Activated naive CD8-positive, alpha-beta T cell (primary cell): ENCODE measurements around the gene LRRC17.

ENCODE experiments used
- H3K27ac Mint-ChIP-seq: one replicate; pipeline ENCODE4 v1.8.0; 2021; ENCODE audit warnings: mixed read lengths
- H3K27me3 Mint-ChIP-seq: one replicate; pipeline ENCODE4 v1.8.0; 2021; ENCODE audit warnings: mixed read lengths
- H3K36me3 Mint-ChIP-seq: one replicate; pipeline ENCODE4 v1.8.0; 2021; ENCODE audit warnings: mixed read lengths
- H3K4me1 Mint-ChIP-seq: one replicate; pipeline ENCODE4 v1.8.0; 2021; ENCODE audit warnings: low read depth, mixed read lengths
- H3K4me3 Mint-ChIP-seq: one replicate; pipeline ENCODE4 v1.8.0; 2021; ENCODE audit warnings: mild to moderate bottlenecking, mixed read lengths
- H3K9me3 Mint-ChIP-seq: one replicate; pipeline ENCODE4 v1.8.0; 2021; ENCODE audit warnings: low read depth, mixed read lengths

LRRC17 gene, protein sequence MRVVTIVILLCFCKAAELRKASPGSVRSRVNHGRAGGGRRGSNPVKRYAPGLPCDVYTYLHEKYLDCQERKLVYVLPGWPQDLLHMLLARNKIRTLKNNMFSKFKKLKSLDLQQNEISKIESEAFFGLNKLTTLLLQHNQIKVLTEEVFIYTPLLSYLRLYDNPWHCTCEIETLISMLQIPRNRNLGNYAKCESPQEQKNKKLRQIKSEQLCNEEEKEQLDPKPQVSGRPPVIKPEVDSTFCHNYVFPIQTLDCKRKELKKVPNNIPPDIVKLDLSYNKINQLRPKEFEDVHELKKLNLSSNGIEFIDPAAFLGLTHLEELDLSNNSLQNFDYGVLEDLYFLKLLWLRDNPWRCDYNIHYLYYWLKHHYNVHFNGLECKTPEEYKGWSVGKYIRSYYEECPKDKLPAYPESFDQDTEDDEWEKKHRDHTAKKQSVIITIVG

DNA sequence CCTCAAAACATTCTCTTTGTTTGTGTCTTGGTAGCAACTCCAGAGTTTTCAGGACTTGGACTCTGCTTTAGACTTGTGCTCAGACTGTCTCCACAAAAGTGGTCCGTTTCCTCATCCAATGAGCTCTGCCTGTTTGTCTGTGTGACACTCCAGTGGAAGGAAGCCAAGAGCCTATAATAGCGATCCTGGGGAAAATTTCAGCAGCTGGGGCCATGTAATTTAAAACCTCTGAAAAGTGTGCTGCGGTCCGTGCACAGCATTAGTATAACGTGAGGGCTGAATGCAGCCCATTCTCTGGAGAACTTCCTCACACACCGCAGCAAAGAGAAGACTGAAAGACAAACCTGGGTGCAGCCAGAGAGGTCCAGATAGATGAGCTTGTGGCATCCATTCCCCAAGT lies at the start of gene LRRC17:
Gene LRRC17, plus strand, starts transcription at position 259 of the 400 bp plus-strand sequence. CDS start 20,914 bp downstream, outside the sequence.
- Mint-ChIP-seq H3K27me3 (no peaks in the 10 kb centered on the region), H3K36me3 (peaks cover 11% of the 10 kb centered on the region), H3K27ac (no peak within 1 kb of the TSS), H3K4me1 (no peaks in the 10 kb centered on the region), H3K4me3 (no peak within 1 kb of the TSS), H3K9me3 (no peaks in the 10 kb centered on the region)

DNA sequence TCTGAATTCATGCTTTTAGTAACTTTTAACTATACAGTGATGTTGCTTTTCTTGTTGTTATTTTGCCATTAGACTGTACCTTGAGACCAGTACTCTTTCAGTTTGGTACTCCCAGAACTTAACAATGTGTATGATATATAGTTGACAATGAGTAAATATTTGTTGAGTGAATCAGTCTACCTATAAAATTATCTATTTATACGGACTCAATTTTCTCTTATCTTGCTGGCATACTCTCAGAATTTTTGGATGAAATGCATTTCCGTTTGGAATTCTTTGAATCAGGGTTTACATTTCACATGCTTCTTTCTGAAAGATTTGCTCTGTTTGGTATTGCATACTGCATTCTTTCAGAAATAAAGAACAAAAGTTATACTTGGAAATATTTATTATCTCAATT lies 47.8 kb upstream of the LRRC17 start:
- Mint-ChIP-seq H3K36me3 (peaks cover 5% of the 10 kb centered on the region), H3K9me3 (no peaks in the 10 kb centered on the region), H3K27me3 (no peaks in the 10 kb centered on the region), H3K4me1 (no peaks in the 10 kb centered on the region), H3K4me3 (no peak overlapping the region), H3K27ac (no peak overlapping the region)

DNA sequence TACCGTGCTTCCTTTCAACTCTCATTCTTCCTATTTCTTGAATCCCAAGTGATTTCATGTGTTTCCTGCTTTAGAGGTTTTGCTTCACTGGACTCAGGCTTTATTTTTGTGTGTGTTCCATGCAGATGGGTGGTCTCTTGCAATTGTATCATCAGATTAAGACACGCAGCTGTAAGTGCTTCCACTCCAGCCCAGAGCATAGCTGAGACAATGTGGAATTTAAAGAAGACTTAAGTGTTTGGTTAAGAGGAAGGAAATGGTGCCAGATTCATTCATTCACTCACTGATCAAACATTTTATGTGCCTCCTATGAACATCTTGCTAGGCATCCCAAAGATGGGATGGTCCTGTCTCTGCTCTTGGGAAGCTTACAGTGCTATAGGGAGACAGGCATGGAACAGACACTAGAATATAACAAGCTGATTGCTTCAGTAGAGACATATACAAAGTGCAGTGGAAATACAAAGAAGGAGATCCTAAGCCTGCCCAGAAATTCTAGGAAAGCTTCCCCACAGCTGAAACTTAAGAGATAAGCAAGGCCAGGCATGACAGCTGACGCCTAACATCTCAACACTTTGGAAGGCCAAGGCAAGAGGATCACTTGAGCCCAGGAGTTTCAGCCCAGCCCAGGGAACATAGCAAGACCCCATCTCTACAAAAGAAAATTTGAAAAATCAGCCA lies 46.1 kb upstream of the LRRC17 start:
- Mint-ChIP-seq H3K4me3 (no peak overlapping the region), H3K4me1 (no peaks in the 10 kb centered on the region), H3K36me3 (peaks cover 10% of the 10 kb centered on the region)

DNA sequence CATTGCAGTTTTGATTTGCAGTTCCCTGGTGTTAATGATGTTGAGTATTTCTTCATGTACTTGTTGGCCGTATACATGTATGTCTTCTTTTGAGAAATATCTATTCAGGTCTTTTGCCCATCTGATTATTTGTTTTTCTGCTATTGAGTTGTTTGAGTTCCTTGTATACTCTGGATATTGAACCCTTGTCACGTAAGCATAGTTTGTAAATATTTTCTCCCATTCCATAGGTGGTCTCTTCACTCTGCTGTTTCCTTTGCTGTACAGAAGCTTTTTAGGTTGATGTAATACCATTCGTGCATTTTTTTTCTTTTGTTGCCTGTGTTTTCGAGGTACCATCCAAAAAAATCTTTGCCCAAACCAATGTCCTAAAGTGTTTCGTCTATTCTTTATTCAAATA lies 43.6 kb upstream of the LRRC17 start:
- Mint-ChIP-seq H3K9me3 (no peaks in the 10 kb centered on the region), H3K27ac (no peak overlapping the region), H3K27me3 (no peaks in the 10 kb centered on the region)

More for the DNA sequence above, 46.1 kb upstream of the LRRC17 start:
- Mint-ChIP-seq H3K27me3 (no peaks in the 10 kb centered on the region), H3K27ac (no peak overlapping the region), H3K9me3 (no peaks in the 10 kb centered on the region)

DNA sequence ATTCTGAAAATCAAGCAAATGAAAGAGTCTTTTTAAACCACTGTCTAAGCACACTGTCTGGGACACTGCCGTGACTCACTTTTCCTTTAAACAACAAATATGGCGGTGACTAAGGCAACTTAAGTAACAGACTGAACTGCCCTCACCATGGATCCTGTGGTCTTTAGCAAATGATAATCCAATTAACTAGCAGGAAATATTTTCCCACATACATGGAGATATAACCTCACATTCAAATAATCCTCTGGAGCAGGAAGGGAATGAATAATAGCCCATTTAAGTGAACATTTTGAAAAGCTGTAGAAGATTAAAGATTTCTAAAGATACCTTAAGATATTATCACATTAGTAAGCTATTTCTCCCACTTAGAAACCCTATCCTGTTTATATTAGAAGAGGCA lies 40.3 kb upstream of the LRRC17 start:
- no peaks in the 10 kb centered on the region for H3K27me3 Mint-ChIP-seq
- peaks cover 16% of the 10 kb centered on the region for H3K4me1 Mint-ChIP-seq
- H3K27ac Mint-ChIP-seq, result no peak overlapping the region
- peaks cover 17% of the 10 kb centered on the region for H3K36me3 Mint-ChIP-seq
- no peaks in the 10 kb centered on the region for H3K9me3 Mint-ChIP-seq
- H3K4me3 Mint-ChIP-seq, result no peak overlapping the region

More for the DNA sequence above, 43.6 kb upstream of the LRRC17 start:
- Mint-ChIP-seq H3K4me1 (peaks cover 8% of the 10 kb centered on the region), H3K4me3 (no peak overlapping the region), H3K36me3 (peaks cover 20% of the 10 kb centered on the region)

DNA sequence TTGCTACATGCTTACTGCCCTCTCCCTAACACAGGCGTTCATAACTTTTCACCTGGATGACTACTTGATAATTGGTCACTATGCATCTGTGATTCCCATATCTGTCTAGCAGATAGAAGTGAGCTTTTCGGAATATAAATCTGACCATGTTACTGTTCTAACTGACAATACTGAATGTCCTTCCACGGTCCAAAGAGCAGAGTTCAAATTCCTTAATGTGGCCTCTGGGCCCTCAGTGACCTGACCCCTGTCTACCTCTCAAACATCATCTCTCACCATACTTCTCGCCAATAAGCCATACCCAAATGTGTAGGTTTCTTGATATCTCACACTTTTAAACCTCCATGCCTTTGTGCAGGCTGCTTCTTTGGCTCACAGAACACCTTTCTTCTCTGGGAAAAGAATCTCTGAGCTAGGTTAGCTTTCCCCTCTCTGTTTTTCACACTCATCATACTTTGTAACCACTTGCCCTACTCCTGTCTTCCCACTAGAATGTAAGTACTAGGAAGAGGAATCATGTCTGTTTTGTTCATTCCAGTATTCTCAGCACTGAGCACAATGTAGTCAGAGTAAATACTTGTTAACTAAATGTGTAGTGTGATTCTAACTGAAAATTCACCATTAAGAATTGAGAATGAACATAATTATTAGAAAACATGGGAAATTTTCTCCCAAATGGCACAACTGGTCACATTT lies 39.2 kb upstream of the LRRC17 start:
- H3K36me3 Mint-ChIP-seq, result peaks cover 17% of the 10 kb centered on the region
- H3K9me3 Mint-ChIP-seq, result no peaks in the 10 kb centered on the region
- H3K27ac Mint-ChIP-seq, result peak overlapping the region; percentile 51

DNA sequence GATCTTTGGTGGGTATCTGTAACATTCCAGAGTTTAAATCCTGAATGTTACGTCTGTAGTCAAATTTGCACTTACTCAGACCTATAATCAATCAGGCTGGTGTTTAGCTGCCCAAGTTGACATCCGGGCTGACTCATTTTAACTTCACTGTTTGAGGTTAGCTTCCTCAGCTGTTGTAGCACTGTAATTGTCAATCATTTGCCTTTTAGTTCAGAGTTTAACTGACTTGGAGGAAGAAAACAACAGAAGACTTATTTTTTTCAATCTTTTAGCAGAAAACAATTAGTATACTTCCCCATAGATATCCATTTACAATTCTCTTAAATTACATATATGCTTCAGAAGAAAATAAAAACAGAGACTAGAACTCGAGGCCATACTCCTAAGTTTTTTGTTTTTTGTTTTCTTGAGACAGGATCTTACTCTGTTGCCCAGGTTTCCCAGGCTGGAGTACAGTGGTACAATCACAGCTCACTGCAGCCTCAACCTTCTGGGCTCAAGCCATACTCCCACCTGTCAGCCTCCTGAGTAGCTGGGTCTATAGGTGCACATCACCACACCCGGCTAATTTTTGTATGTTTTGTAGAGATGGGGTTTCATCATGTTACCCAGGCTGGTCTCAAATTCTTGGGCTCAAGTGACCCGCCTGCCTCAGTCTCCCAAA lies 38.5 kb upstream of the LRRC17 start:
- Mint-ChIP-seq H3K4me3 (no peak overlapping the region), H3K27ac (no peak overlapping the region), H3K36me3 (peaks cover 17% of the 10 kb centered on the region), H3K9me3 (no peaks in the 10 kb centered on the region), H3K27me3 (no peaks in the 10 kb centered on the region), H3K4me1 (peaks cover 16% of the 10 kb centered on the region)

More for the DNA sequence above, 39.2 kb upstream of the LRRC17 start:
- Mint-ChIP-seq H3K4me1 (peaks cover 16% of the 10 kb centered on the region), H3K4me3 (no peak overlapping the region), H3K27me3 (no peaks in the 10 kb centered on the region)

DNA sequence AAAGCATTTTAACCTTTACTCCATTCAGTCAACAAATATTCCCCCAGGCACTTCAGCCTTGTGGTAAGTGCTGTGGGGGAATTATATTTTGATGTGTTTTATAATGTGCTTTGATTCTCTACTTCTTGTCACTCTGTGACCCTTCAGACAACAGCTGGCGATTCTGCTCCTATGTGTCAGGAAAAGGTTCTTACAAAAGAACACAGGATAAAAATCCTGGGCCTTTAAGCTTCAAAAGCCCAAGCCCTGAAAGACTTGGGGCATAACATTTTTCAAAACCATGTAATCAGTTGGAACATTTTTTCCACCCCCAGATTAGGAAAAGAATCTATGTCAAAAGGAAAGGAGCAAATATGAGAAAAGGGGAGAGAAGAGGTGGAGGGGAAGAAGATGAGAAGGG lies 37.8 kb upstream of the LRRC17 start:
- Mint-ChIP-seq H3K27me3 (no peaks in the 10 kb centered on the region), H3K4me1 (peaks cover 16% of the 10 kb centered on the region), H3K4me3 (no peak overlapping the region), H3K36me3 (peaks cover 17% of the 10 kb centered on the region), H3K9me3 (no peaks in the 10 kb centered on the region), H3K27ac (no peak overlapping the region)

DNA sequence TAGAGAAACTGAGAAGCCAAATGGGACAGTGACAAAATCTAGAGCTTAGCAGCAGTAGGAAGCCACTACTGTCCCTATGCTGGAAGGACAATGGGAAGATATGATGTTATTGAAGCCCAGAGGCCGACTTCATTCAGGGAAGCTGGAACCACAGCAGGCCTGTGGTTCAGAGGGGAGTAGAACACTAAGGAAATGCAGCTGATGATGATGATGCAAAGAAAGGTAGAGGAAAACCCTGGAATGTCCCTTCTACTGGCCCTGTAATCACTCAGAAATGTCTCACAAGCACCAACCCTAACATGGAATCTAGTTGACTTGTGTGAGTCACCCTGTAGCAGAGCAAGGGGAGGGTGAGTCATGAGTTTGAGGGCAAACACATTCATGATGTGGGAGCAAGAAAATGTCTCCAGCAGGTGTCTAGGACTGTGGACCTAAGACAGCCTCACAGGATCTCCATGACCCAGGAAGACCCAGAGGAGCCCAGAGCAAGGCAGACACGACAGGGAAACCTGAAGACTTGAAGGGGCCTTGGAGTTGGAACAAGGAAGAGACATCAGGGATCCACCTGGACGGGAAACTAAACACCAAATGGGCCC lies 37.0 kb upstream of the LRRC17 start:
- Mint-ChIP-seq H3K36me3 (peaks cover 17% of the 10 kb centered on the region), H3K27me3 (no peaks in the 10 kb centered on the region), H3K4me3 (no peak overlapping the region), H3K4me1 (peaks cover 16% of the 10 kb centered on the region), H3K9me3 (no peaks in the 10 kb centered on the region), H3K27ac (peak overlapping the region; percentile 23)

DNA sequence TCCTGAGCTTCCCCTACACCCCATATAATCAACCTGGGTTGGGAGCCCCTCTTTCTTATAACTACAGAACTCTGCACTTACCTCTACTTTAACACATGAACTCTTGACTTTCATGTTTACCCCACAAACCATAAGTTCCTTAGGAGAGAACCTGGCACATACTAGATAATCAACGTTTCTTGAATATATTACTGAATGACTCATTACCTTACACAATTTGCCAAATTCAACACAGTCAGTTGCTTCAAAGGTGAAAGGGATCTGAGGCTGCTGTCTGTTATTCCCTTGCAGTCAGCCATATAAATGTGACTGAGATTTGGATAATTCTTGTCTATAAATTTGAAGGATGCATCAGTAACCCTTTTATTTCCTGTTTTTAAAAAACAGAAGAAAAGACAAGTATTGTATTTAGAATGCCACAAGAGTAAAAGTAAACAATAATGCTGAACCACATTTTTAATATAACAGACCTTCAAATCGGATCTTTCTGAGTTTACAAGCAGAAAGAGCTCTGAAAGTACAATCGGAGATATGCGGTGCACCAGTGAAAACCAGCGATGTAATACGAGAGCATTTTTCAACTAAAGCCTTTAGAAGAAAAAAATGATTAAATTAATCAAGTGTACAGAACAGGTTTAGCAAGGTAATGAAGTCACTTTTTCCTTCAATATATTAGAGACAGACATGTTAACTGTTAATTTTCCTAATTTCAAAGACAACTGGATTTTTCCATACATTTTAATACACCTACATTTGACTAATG lies 29.5 kb upstream of the LRRC17 start:
- Mint-ChIP-seq H3K27ac (no peak overlapping the region), H3K4me3 (no peak overlapping the region), H3K9me3 (no peaks in the 10 kb centered on the region), H3K27me3 (peaks cover 1% of the 10 kb centered on the region), H3K4me1 (no peaks in the 10 kb centered on the region), H3K36me3 (peaks cover 8% of the 10 kb centered on the region)

DNA sequence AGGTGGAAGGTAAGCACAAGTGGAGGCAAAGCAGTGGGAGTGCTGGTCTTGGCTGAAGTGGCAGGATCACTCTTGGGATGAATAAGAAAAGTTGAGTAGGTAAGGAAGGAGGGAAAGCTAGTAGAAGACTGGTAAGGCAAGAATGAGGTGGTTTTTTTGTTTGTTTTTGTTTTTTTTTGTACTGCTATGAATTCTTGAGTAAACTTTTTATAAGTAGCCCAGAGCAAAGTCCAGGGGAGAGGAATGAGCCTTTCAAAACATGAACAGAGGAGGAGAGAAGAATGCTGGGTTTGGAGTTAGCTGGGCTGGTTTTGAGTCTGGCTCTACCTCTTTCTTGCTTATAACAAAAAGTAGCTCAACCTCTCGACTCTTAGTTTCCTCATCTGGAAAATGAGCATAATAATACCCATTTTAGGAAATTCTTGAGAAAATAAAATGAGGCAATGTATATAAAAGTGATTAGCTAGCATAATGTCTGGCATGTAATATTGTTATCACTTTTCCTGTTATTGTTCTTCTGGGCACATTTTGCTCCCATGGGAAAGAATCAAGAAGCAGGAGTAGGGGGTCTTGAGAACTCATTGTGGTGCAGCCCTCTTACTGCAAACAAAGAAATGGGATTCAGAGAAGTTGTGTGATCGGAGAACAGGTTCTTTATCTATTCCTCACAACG lies 24.1 kb upstream of the LRRC17 start:
- Mint-ChIP-seq H3K4me3 (no peak overlapping the region), H3K27me3 (peaks cover 1% of the 10 kb centered on the region), H3K9me3 (no peaks in the 10 kb centered on the region), H3K27ac (no peak overlapping the region), H3K4me1 (no peaks in the 10 kb centered on the region), H3K36me3 (peaks cover 6% of the 10 kb centered on the region)

DNA sequence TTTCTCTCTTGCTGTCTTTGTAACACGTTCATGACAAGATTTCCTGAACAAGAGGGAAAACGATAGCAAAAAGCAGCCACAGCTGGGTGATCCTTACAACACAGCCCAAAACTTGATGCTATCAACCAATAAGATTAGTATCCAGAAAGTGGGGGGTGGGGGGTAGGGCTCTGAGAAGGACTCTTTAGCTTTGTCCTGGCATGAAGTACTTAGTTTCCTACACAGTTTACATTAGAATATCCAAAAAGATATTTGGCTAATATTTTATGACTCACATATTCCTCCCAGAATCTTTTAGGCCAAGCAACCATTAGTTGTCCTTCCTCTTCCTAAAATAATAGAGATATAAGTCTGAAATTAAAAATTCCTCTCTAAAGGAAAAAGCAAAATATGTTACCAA lies 22.9 kb upstream of the LRRC17 start:
- no peak overlapping the region for H3K27ac Mint-ChIP-seq
- no peaks in the 10 kb centered on the region for H3K4me1 Mint-ChIP-seq
- H3K9me3 Mint-ChIP-seq, result no peaks in the 10 kb centered on the region

DNA sequence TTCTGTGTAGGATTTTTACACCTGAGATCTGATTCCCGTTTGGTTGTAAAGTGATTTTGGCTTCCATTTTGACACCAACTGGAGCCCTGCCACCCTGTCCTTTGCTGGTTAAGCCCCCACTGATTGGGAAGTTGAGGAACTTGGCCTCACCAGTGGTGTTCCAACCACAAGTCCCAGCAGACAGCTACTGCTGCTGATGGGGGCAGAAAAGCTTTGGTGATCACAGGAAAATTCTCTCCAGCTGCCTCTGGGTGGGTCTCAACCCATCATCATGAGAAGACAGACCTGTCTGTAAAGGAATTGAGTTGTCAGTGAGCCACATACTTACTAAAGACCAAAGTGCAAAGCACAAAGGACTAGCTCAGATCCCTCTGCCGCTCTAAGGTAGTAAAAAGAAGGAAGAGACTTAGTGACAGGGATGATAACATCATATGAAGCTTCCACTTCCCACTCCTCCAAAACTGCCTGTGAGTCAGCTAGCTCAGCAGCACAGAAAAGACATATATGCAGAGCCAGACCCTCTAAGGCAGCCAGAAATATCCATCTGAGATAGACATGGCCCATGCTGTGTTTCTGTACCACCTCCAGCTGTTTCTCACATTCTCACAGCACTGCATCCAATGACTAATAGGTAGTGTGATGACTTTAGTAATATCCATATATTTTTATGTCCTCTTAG lies 22.4 kb upstream of the LRRC17 start:
- Mint-ChIP-seq H3K27ac (no peak overlapping the region), H3K9me3 (no peaks in the 10 kb centered on the region), H3K36me3 (peaks cover 3% of the 10 kb centered on the region), H3K4me1 (no peaks in the 10 kb centered on the region), H3K4me3 (no peak overlapping the region), H3K27me3 (peaks cover 1% of the 10 kb centered on the region)

More for the DNA sequence above, 22.9 kb upstream of the LRRC17 start:
- Mint-ChIP-seq H3K36me3 (peaks cover 6% of the 10 kb centered on the region), H3K27me3 (peaks cover 1% of the 10 kb centered on the region), H3K4me3 (no peak overlapping the region)
